MV-4-11 (cell line): ENCODE results near the gene NUDT4.
A peak's percentile ranks its signal among the peaks of the same experiment; 100 is the strongest.
"Not testable (repeated sequence)": the region's sequence is repeated elsewhere in the genome, so short reads cannot be mapped to it uniquely, and the experiment has no call there.

ENCODE experiments used
- DNase-seq: peaks from one replicate; lab custom pipeline; 2025; lab: John Stamatoyannopoulos, UW

NUDT4 gene

GRCh38 chr12:93402333-93403311 lies 24.9 kb downstream of the NUDT4 start:
- no peak for DNase-seq

GRCh38 chr12:93403988-93404803 lies 26.5 kb downstream of the NUDT4 start:
- DNase-seq, result no peak

GRCh38 chr12:93404961-93405849 lies 27.5 kb downstream of the NUDT4 start:
- DNase-seq, result no peak

- peak; percentile 37 for DNase-seq
These were observed 29.6 kb downstream of the NUDT4 start for GRCh38 chr12:93407054-93407962.

GRCh38 chr12:93407963-93408283 lies 30.2 kb downstream of the NUDT4 start:
- DNase-seq, result no peak

GRCh38 chr12:93408813-93409212 lies 31.1 kb downstream of the NUDT4 start:
- no peak for DNase-seq

- DNase-seq, result not testable (repeated sequence)
These were observed 31.8 kb downstream of the NUDT4 start for GRCh38 chr12:93409343-93410187.

- DNase-seq, result not testable (repeated sequence)
These were observed 33.3 kb downstream of the NUDT4 start for GRCh38 chr12:93411060-93411459.

- DNase-seq, result not testable (repeated sequence)
These were observed 34.7 kb downstream of the NUDT4 start for GRCh38 chr12:93412396-93412795.

GRCh38 chr12:93413064-93413463 lies 35.3 kb downstream of the NUDT4 start:
- peak; percentile 44 for DNase-seq

- no peak for DNase-seq
These were observed 38.2 kb downstream of the NUDT4 start for GRCh38 chr12:93415723-93416464.

- DNase-seq, result no peak
These were observed 40.3 kb downstream of the NUDT4 start for GRCh38 chr12:93417967-93418480.

GRCh38 chr12:93419388-93420034 lies 41.8 kb downstream of the NUDT4 start:
- peak; percentile 55 for DNase-seq

- DNase-seq, result no peak
These were observed 44.3 kb downstream of the NUDT4 start for GRCh38 chr12:93422050-93422449.

GRCh38 chr12:93425736-93426411 lies 48.1 kb downstream of the NUDT4 start:
- no peak for DNase-seq

GRCh38 chr12:93426412-93426805 lies 48.7 kb downstream of the NUDT4 start:
- no peak for DNase-seq

- no peak for DNase-seq
These were observed 50.2 kb downstream of the NUDT4 start for GRCh38 chr12:93427779-93428564.
